HG03432 (cell line): Measurements from ENCODE around the gene UCHL3.

Experiments used
- ATAC-seq: cut with Tn5 transposase; IDR thresholded peaks from one replicate; pipeline ENCODE4 v1.9.1; 2021; ENCODE audit warnings: mild to moderate bottlenecking, moderate library complexity; ENCODE audit not compliant: unreplicated experiment

The UCHL3 gene

DNA sequence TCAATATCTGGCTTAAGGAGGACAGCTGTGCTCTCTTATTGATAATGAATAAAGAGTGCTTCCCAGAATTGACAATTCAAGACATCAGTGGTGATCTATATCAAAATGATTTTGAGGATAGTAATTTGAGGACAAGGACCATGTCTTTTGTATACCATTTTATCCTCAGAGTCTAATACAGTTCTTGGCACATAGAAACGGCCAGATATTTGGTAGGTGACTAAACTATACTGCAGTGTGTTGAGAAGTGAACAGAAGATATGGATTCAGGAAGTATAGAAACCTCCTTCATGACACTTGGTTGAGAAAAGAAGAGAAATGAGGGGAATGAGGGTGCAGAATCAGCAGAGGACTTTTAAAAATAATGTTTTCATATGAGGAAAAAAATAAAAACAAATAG, 70.4 kb downstream of the UCHL3 start:
- no peak for ATAC-seq

GRCh38 chr13:75621147-75621546, 71.6 kb downstream of the UCHL3 start:
- no peak for ATAC-seq

DNA sequence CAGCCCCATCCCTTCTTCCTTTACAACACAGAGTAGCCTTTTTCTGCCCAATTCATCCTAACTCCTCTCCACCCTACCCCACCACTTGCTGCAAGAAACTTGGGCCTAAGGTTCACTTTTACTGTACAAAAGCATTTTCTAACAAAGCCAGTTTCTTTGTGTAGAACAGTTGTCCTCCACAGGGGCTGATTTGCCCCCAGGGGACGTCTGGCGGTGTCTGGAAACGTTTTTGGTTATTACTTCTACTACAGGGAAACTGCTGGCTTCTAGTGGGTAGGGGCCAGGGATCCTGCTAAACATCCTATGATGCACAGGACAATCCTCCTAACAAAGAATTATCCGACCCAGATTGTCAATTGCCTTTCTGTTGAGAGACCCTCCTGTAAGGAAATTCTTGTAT, 79.2 kb downstream of the UCHL3 start:
- no peak for ATAC-seq

DNA sequence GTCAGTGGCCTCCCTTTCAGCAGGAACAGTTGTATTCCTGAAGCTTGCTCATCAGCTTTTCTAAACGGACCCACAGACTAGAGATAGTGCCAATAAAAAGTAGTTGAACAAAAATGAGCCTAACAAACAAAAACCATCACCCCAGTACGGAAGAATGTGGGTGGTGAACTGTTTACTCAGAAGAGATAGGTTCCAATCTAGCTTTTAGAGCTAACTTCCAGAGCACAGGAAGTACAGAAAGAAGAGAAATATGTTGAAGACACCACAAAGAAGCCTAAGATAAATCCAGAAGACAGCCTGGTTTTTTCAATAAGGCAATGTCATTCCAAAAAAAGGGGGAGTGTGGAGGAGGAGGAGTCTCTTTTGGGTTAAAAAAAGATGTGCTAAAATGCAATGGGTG, 83.7 kb downstream of the UCHL3 start:
- ATAC-seq: no peak

- no peak for ATAC-seq
Observed at GRCh38 chr13:75635101-75635827, 85.7 kb downstream of the UCHL3 start.

GRCh38 chr13:75635828-75636435, 86.3 kb downstream of the UCHL3 start, which contains the start of gene LMO7:
Gene LMO7 (plus strand): TSS chr13:75636330. CDS start chr13:75636658, 328 bp downstream.
- ATAC-seq: peak; percentile 74

GRCh38 chr13:75636436-75637180, 87.0 kb downstream of the UCHL3 start:
- ATAC-seq: peak; percentile 56

DNA sequence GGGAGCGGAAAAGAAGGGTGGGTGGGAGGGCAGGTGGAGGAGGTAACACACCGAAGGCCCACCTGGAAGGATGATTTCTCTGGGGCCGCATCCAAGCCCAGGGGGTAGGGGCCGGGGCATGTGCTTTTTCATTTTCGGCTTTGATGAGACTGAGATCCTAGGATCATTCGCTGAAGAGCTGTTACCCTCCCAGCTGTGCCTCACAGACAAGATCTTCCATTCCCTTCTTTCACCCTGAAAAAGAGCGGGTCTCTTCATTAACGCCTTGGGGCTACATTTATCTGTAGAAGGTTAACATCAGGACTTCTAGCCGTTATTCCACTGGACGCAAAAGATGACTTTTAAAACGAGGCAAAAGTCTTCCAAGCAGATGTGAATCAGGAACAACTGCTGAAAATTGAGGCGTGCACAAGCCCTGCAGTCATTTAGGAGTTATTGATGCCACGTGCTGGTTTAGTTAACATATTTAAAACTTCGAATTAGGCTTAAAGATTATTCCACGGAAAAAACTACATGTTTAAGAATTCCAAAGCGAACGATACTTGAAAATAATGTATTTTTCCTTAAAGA, 87.7 kb downstream of the UCHL3 start:
- no peak for ATAC-seq

- ATAC-seq: no peak
Observed at GRCh38 chr13:75639454-75639853, 89.9 kb downstream of the UCHL3 start.

DNA sequence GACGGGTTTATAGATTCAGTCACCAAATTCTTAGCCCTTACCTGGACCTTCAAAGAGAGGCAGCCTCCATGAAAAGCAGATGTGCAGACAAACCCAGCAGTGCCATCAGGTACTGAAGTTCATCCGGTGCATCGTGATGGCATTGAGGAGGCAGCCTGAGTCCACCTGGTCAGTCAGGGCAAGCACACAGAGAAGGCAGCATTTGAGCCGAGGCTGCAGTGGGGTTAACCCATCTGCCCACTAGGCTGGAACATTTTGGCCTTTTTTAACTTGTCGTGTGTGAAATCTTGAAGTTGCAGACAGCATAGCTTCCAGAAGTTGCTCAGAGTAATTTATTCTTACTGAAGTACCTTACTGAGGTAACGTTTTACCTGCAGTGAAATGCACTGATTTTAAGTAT, 91.4 kb downstream of the UCHL3 start:
- ATAC-seq: no peak

DNA sequence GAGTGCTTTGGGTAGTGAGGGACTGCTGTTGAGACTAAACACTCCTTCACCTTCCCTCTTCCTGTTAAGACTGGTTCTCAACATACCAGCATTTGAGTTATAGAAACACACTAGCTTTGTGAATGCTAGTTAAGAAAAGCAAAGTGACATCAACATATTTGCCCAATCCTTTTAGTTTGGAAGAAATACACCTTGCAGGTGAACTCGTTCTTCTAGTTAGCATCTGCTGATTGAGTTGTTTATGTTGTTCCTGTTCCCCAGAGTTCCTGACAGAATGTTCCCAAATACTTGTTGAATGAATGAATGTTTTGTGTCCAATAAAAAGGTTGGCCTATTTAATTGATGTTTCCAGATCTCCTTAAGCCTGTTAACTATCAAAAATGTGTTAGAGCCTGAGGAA, 93.6 kb downstream of the UCHL3 start:
- ATAC-seq: no peak

GRCh38 chr13:75643693-75644092, 94.1 kb downstream of the UCHL3 start:
- ATAC-seq: no peak

- no peak for ATAC-seq
Observed at GRCh38 chr13:75645141-75645540, 95.5 kb downstream of the UCHL3 start.

GRCh38 chr13:75647126-75647784, 97.7 kb downstream of the UCHL3 start:
- peak; percentile 86 for ATAC-seq

GRCh38 chr13:75648446-75648845, 98.9 kb downstream of the UCHL3 start:
- no peak for ATAC-seq

DNA sequence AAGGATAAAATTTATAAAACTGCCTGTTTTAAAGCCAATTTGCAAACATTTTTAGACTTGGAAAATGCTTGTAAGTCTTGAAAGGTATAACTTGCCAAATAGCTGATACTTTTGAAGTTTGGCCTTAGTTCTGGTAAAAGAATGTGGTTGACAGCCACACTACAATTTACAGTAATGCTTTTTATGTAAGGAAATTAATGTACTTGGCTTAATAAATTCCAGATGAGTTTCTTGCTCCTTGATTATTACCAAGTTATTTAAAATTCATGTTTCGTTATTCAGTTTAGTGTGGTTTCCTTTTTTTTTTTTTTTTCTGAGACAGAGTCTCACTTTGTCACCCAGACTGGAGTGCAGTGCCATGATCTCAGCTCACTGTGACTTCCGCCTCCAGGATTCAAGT, 101.4 kb downstream of the UCHL3 start:
- ATAC-seq: no peak

DNA sequence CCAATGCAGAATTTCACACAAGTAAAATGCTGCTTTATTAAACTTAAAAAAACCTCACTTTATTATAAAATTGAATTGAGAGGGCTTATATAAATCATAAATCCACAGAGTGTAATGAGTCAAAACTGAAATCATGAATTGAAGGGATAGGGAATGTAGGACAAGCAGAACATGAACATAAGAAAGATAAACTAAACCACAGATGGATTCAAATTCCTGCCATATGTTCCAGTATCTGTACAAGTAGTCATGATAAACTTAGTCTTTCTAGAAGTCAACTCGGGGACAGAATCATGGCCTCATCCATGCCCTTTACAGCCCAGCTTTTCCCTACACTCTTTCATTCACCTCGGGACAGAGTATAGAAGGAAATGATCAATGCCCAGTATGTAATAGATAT, 103.1 kb downstream of the UCHL3 start:
- ATAC-seq: no peak
